GM23248 (cell line): ENCODE data around the gene SLC38A11. TPM values are rescaled to one million over a fixed set of nuclear protein-coding genes. Genes with fewer than 3 reads are reported as not detected.
"Not testable (repeated sequence)": the region's sequence is repeated elsewhere in the genome, so short reads cannot be mapped to it uniquely, and the experiment has no call there.

Source experiments
- DNase-seq: peaks from one replicate; pipeline ENCODE4 v3.0.0-alpha.2; 2015
- H2AFZ ChIP-seq: fragments of 200-600 bp; sonication (generic); 2 replicates; pipeline ENCODE4 v1.6.1; 2016; ENCODE audit warnings: antibody characterized with exemption
- H3F3A ChIP-seq: fragments of 200-600 bp; sonication (generic); 2 replicates; pipeline ENCODE4 v1.6.1; 2016; ENCODE audit warnings: mild to moderate bottlenecking, antibody characterized with exemption, mixed run types; ENCODE audit not compliant: insufficient read depth
- H3K27ac ChIP-seq: fragments of 200-600 bp; sonication (generic); 2 replicates; pipeline ENCODE4 v1.5.1; 2016; ENCODE audit warnings: mild to moderate bottlenecking
- H3K27me3 ChIP-seq: fragments of 200-600 bp; sonication (generic); replicated peaks from 2 replicates; pipeline ENCODE4 v1.6.1; 2016; ENCODE audit warnings: mild to moderate bottlenecking; ENCODE audit not compliant: insufficient read depth
- H3K36me3 ChIP-seq: fragments of 200-600 bp; sonication (generic); 2 replicates; pipeline ENCODE4 v1.6.1; 2016; ENCODE audit warnings: low read depth, mild to moderate bottlenecking
- H3K4me1 ChIP-seq: fragments of 200-600 bp; sonication (generic); 2 replicates; pipeline ENCODE4 v1.6.1; 2016; ENCODE audit warnings: mild to moderate bottlenecking; ENCODE audit not compliant: insufficient read depth
- H3K4me2 ChIP-seq: fragments of 200-600 bp; sonication (generic); one replicate; pipeline ENCODE4 v1.6.1; 2016; ENCODE audit warnings: mild to moderate bottlenecking; ENCODE audit not compliant: unreplicated experiment
- H3K4me3 ChIP-seq: fragments of 200-600 bp; sonication (generic); 2 replicates; pipeline ENCODE4 v1.5.1; 2016; ENCODE audit warnings: mild to moderate bottlenecking
- H3K79me2 ChIP-seq: fragments of 200-600 bp; sonication (generic); 2 replicates; pipeline ENCODE4 v1.6.1; 2016; ENCODE audit warnings: mild to moderate bottlenecking; ENCODE audit not compliant: insufficient read depth
- H3K9ac ChIP-seq: fragments of 200-600 bp; sonication (generic); 2 replicates; pipeline ENCODE4 v1.6.1; 2016; ENCODE audit warnings: mild to moderate bottlenecking
- H3K9me2 ChIP-seq: fragments of 200-600 bp; sonication (generic); 2 replicates; pipeline ENCODE4 v1.6.1; 2016; ENCODE audit warnings: mixed run types, mild to moderate bottlenecking, moderate library complexity; ENCODE audit not compliant: insufficient read depth
- H3K9me3 ChIP-seq: fragments of 200-600 bp; sonication (generic); one replicate; pipeline ENCODE4 v1.6.1; 2017; ENCODE audit warnings: low read depth
- H4K20me1 ChIP-seq: fragments of 200-600 bp; sonication (generic); 2 replicates; pipeline ENCODE4 v1.6.0; 2016; ENCODE audit not compliant: insufficient read depth
- EZH2 ChIP-seq: fragments of 200-600 bp; sonication (generic); IDR thresholded peaks from 2 replicates; pipeline ENCODE4 v1.6.1; 2018; ENCODE audit warnings: antibody characterized with exemption, mild to moderate bottlenecking; ENCODE audit not compliant: insufficient read depth, poor library complexity, severe bottlenecking
- EZH2phosphoT487 ChIP-seq: fragments of 200-600 bp; sonication (generic); IDR thresholded peaks from 2 replicates; pipeline ENCODE4 v1.6.1; 2018; ENCODE audit warnings: antibody characterized with exemption, moderate library complexity, mild to moderate bottlenecking, low read depth; ENCODE audit not compliant: insufficient read depth
- WGBS, 2 experiments: methylation state at CpG; one replicate each; pipeline ENCODE4 v1.1.6; 2015 to 2017; ENCODE audit warnings: low lambda C conversion rate in 2 of 2, low coverage in 1 of 2; ENCODE audit errors: missing lambda C conversion rate in 2 of 2; 5-methylcytosine and 5-hydroxymethylcytosine counted together
- in situ Hi-C: fragments of 300-500 bp; cut with MboI; formaldehyde crosslinking; loops from 2 replicates; pipeline ENCODE4 v1.15.0; 2020
- polyA plus RNA-seq: library from polyadenylated mRNA; unstranded; fragments of >200 nt; fragmentation: Nextera tagmentation; extraction: Ambion mirVana; gene quantifications from 2 replicates; pipeline ENCODE4 v1.2.1, GENCODE V29; 2016
- total RNA-seq: library from RNA; depleted of rRNA; stranded (reverse); fragments of >200 nt; shearing (Covaris generic); gene quantifications from 2 replicates; pipeline ENCODE4 v1.2.3, GENCODE V29; 2014

The SLC38A11 gene
- total and polyA plus RNA-seq, 2 experiments from 2014 or later, result not detected

DNA sequence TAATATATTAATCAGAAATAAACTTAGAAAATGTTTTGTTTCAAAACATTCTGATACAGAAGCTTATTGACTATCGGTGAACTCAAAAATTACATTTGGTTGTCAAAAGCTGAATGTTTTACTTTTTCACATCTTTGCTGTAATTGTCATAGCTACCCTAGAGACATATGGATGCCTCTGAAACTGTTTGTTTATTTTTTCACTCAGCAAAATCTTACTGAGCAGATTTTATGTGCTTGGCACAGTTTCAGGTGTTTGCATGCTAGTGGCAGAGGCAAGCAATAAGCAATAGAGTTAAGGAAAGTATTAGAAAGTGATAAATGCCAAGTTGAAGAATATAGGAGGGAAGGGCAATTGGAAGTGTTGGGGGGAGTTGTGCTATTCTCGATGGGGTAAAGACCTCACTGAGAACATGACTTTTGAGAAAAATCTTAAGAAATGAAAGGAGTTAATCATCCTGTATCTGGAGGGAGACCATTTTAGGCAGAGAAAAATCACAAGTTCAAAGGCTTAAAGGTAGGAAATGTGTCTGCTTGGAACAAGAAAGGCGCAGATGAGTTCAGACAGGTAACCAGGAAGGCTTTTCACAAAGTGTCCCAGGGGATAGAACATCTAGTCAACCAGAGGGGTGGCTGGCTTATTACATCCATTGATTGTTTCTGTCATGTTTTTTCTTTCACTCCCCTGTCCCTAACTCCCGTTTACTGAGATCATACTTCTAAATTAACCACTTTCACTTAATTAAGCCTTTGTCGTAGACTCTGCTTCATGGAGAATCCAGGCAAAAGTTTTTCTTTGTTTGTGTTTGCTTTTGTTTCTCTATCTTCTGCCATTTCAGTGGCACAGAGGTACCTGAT is 86.5 kb downstream of the SLC38A11 start:
- Histone ChIP-seq H3K4me3 (no peak overlapping the region), H3K9me3 (no peaks in the 10 kb centered on the region), H3K36me3 (no peaks in the 10 kb centered on the region), H2AFZ (no peak overlapping the region), H3K79me2 (no peaks in the 10 kb centered on the region), H4K20me1 (no peaks in the 10 kb centered on the region), H3K9ac (no peak overlapping the region), H3K27ac (no peak overlapping the region), H3K4me2 (no peak overlapping the region), H3K27me3 (no peaks in the 10 kb centered on the region), H3K4me1 (no peaks in the 10 kb centered on the region), H3F3A (no peaks in the 10 kb centered on the region), H3K9me2 (no peaks in the 10 kb centered on the region)
- no peak for TF ChIP-seq EZH2
- no peak for TF ChIP-seq EZH2phosphoT487
- DNase-seq, result peak; percentile 8
- in situ Hi-C loops, result no loop called here
- 49 to 51% methylated on average over 5 of the region's 5 CpGs for WGBS, 2 experiments

DNA sequence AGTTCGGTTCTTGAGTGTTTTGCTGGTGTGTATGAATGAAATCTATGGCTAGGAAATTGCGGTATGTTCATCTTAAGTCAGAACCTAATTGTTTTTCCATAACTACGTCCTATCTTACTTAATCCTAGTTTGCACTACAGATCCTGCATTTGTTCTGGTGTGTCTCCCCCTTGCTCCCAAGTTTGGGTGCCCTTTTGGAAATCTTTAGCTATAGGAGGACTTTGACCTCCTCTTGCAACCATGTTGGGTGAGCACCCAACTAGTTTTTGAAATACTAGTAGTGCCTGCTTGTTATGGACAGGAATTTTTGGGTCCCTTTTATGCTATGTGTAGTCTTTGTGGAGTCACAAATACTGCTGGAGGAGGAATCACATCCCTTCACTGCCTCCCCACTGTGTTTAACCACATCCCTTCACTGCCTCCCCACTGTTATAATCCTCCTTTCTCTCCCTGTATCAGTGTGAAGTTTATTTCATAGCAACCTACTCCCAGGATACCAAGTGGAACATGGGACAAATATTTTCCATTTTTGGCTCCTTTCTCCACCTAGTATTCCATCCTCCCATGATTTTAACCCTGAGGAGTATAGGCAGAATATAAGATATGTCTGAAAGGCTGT is 87.4 kb downstream of the SLC38A11 start:
- in situ Hi-C loops, result no loop called here
- Histone ChIP-seq H3K79me2 (no peaks in the 10 kb centered on the region), H3K4me1 (no peaks in the 10 kb centered on the region), H2AFZ (no peak overlapping the region), H3K9me3 (no peaks in the 10 kb centered on the region), H3K36me3 (no peaks in the 10 kb centered on the region), H3K4me3 (no peak overlapping the region), H3K27me3 (no peaks in the 10 kb centered on the region), H3F3A (no peaks in the 10 kb centered on the region), H3K4me2 (no peak overlapping the region), H4K20me1 (no peaks in the 10 kb centered on the region), H3K27ac (no peak overlapping the region), H3K9me2 (no peaks in the 10 kb centered on the region), H3K9ac (no peak overlapping the region)
- no peak for DNase-seq
- WGBS, 2 experiments, result 50 to 56% methylated on average over 3 of the region's 3 CpGs
- TF ChIP-seq EZH2 (no peak), EZH2phosphoT487 (no peak)

- H3K4me2 ChIP-seq, H3K36me3 ChIP-seq, DNase-seq, H3K9me3 ChIP-seq, H3K27ac ChIP-seq, H3K4me3 ChIP-seq, in situ Hi-C loops, H3K9me2 ChIP-seq, H2AFZ ChIP-seq, H3K4me1 ChIP-seq, H3K9ac ChIP-seq, H3F3A ChIP-seq, H3K27me3 ChIP-seq, H3K79me2 ChIP-seq, H4K20me1 ChIP-seq: not testable (repeated sequence)
- WGBS, 2 experiments, result 83% methylated on average over 1 of the region's 1 CpG
These were observed 88.9 kb downstream of the SLC38A11 start for GRCh38 chr2:164866381-164866780.

- Histone ChIP-seq H3K9me3 (no peaks in the 10 kb centered on the region), H3K79me2 (no peaks in the 10 kb centered on the region), H3K4me3 (no peak overlapping the region), H3K27ac (no peak overlapping the region), H3K36me3 (no peaks in the 10 kb centered on the region), H3K4me2 (no peak overlapping the region), H3K9ac (no peak overlapping the region), H2AFZ (no peak overlapping the region), H3K9me2 (no peaks in the 10 kb centered on the region), H3F3A (no peaks in the 10 kb centered on the region), H4K20me1 (no peaks in the 10 kb centered on the region), H3K4me1 (no peaks in the 10 kb centered on the region), H3K27me3 (no peaks in the 10 kb centered on the region)
- TF ChIP-seq EZH2phosphoT487 (no peak), EZH2 (no peak)
- in situ Hi-C loops, result no loop called here
- no peak for DNase-seq
These were observed 94.7 kb downstream of the SLC38A11 start for GRCh38 chr2:164860694-164861042.

- H3K27ac ChIP-seq, H2AFZ ChIP-seq, H3K27me3 ChIP-seq, H3K9ac ChIP-seq, H3K4me3 ChIP-seq, H3K4me1 ChIP-seq, H3K9me2 ChIP-seq, H3K79me2 ChIP-seq, H3K36me3 ChIP-seq, H3K9me3 ChIP-seq, DNase-seq, H3F3A ChIP-seq, in situ Hi-C loops, H3K4me2 ChIP-seq, H4K20me1 ChIP-seq: not testable (repeated sequence)
- WGBS, 2 experiments, result 88 to 96% methylated on average over 4 of the region's 4 CpGs
These were observed 95.2 kb downstream of the SLC38A11 start for GRCh38 chr2:164859906-164860693.
